Thyroid gland (tissue), 4 donors: Measurements from ENCODE around the gene UFD1.

Experiments
- POLR2A ChIP-seq, 2 donors: fragments of 450-650 bp; IDR thresholded peaks; one replicate each; pipeline ENCODE4 v1.6.1; 2017; ENCODE audit warnings: antibody characterized with exemption in 2 of 2, mild to moderate bottlenecking in 2 of 2, moderate library complexity in 1 of 2
- TF ChIP-seq, protein P1 (sequence below), 6 experiments: fragments of 200-600 bp in 3 of 6; fragments of 450-650 bp in 3 of 6; sonication (generic) in 3 of 6; IDR thresholded peaks; one replicate each; pipeline ENCODE4 v1.5.1; 2016 to 2019; ENCODE audit warnings: antibody characterized with exemption in 6 of 6, mild to moderate bottlenecking in 2 of 6, inconsistent platforms in 1 of 6, moderate library complexity in 1 of 6

DNA sequence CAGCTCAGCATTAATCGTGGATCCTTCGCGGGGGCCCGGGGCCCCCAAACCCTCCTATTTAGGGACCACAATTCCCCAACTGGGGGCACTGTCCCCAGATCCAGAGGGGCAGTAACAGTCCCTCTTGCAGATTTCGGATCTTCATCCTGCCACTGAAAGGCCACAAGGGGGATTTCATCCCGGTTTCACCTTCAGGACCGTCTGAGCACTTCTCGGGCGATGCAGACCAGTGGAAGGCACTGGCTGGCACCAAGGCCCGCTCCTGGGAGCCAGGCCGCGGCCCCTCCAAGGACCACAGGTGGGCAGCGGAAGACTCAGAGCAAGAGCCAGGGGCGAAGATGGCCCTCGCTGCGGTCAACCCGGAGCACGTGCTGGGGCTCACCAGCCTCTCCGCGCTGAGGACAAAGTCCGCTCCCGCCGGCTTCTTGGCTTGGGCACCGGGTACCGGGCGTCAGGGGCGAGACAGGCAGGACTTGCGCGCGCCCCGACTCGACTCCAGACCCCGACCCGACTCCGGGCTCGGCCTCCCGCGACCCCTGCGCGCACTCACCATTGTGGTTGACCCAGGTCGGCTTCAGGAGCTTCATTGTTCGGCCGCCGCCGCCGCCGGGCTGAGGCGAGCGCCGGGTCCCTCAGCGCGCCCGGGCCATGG lies 48.0 kb downstream of the UFD1 start:
- TF ChIP-seq, protein P1, sequence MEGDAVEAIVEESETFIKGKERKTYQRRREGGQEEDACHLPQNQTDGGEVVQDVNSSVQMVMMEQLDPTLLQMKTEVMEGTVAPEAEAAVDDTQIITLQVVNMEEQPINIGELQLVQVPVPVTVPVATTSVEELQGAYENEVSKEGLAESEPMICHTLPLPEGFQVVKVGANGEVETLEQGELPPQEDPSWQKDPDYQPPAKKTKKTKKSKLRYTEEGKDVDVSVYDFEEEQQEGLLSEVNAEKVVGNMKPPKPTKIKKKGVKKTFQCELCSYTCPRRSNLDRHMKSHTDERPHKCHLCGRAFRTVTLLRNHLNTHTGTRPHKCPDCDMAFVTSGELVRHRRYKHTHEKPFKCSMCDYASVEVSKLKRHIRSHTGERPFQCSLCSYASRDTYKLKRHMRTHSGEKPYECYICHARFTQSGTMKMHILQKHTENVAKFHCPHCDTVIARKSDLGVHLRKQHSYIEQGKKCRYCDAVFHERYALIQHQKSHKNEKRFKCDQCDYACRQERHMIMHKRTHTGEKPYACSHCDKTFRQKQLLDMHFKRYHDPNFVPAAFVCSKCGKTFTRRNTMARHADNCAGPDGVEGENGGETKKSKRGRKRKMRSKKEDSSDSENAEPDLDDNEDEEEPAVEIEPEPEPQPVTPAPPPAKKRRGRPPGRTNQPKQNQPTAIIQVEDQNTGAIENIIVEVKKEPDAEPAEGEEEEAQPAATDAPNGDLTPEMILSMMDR (IDR thresholded peaks at IDR 0.05): no peak
- TF ChIP-seq POLR2A (IDR thresholded peaks at IDR 0.05): no peak
